SJSA1 (cell line): ENCODE results near the gene EVI5L. TPM values are rescaled to one million over a fixed set of nuclear protein-coding genes. Genes with fewer than 3 reads are reported as not detected.

Source experiments
- DNase-seq, 2 experiments: peaks; one replicate each; pipeline ENCODE4 v3.0.0-alpha.2; 2015 to 2020; ENCODE audit warnings: low spot score in 2 of 2, low read depth in 1 of 2
- H3K27ac ChIP-seq: fragments of 250-450 bp; sonication (Bioruptor Pico); 2 replicates; pipeline ENCODE4 v1.5.1; 2020; ENCODE audit warnings: mild to moderate bottlenecking, moderate library complexity
- H3K27me3 ChIP-seq: fragments of 250-450 bp; sonication (Bioruptor Pico); replicated peaks from 2 replicates; pipeline ENCODE4 v1.5.1; 2020; ENCODE audit warnings: mild to moderate bottlenecking, moderate library complexity
- H3K36me3 ChIP-seq: fragments of 250-450 bp; sonication (Bioruptor Pico); 2 replicates; pipeline ENCODE4 v1.5.1; 2020; ENCODE audit warnings: mild to moderate bottlenecking
- H3K4me1 ChIP-seq: fragments of 250-450 bp; sonication (Bioruptor Pico); replicated peaks from 2 replicates; pipeline ENCODE4 v1.6.1; 2021; ENCODE audit warnings: mild to moderate bottlenecking
- H3K4me3 ChIP-seq: fragments of 250-450 bp; sonication (Bioruptor Pico); 2 replicates; pipeline ENCODE4 v1.5.1; 2020; ENCODE audit warnings: mild to moderate bottlenecking
- H3K9me3 ChIP-seq: fragments of 250-450 bp; sonication (Bioruptor Pico); replicated peaks from 2 replicates; pipeline ENCODE4 v1.5.1; 2020; ENCODE audit warnings: mild to moderate bottlenecking
- total RNA-seq: library from RNA; depleted of rRNA; stranded (reverse); fragments of >200 nt; shearing (Covaris generic); gene quantifications from 2 replicates; pipeline ENCODE4 v1.2.3, GENCODE V29; 2014

The EVI5L gene
- total RNA-seq, 1 experiment from 2014 or later = 16.3 TPM

DNA sequence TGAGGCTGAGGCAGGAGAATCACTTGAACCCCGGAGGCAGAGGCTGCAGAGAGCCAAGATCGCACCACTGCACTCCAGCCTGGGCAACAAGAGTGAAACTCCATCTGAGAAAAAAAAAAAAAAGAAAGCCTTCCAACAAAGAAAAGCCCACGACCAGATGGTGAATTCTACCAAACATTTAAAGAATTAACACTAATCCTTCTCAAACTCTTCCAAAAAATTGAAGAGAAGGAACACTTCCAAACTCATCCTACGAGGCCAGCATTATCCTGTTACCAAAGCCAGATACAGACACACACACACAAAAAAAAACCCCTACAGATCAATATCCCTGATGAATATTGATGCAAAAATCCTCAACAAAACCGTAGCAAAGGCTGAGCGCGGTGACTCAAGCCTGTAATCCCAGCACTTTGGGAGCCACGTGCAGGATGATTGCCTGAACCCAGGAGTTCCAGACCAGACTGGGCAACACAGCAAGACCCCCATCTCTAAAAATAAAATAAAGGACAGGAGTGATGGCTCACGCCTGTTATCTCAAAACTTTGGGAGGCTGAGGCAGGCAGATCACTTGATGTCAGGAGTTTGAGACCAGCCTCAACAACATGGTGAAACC lies 6.2 kb upstream of the EVI5L start:
- Histone ChIP-seq H3K36me3 (no peaks in the 10 kb centered on the region), H3K9me3 (0 out of 2 replicates have a peak, but pooled peaks cover under 1% of the 10 kb centered on the region), H3K27me3 (peaks cover 22% of the 10 kb centered on the region), H3K4me3 (no peak overlapping the region), H3K27ac (no peak overlapping the region), H3K4me1 (no peaks in the 10 kb centered on the region)
- DNase-seq = no peak

DNA sequence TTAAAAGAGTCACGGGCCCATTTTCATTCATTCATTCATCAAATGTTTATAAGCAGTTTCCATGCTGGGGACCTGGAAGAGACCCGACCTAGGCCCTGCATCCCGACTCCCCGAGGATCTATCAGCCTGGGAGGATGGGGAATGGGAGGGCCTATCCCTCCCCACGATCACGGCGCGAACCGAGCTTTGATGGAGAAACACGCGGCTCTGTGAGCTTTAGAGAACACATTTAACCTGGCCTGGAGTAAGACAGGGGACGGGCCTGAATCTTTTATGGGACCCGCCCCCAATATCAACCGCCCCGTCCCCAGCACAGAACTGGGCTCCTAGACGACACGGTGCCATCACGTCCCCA lies 875 bp upstream of the EVI5L start:
- no peak for DNase-seq
- H3K27ac ChIP-seq = no peak overlapping the region
- no peaks in the 10 kb centered on the region for H3K36me3 ChIP-seq
- no peaks in the 10 kb centered on the region for H3K9me3 ChIP-seq
- H3K4me3 ChIP-seq = peak overlapping the region; percentile 63
- peaks cover 5% of the 10 kb centered on the region for H3K4me1 ChIP-seq
- H3K27me3 ChIP-seq = peaks cover 17% of the 10 kb centered on the region

DNA sequence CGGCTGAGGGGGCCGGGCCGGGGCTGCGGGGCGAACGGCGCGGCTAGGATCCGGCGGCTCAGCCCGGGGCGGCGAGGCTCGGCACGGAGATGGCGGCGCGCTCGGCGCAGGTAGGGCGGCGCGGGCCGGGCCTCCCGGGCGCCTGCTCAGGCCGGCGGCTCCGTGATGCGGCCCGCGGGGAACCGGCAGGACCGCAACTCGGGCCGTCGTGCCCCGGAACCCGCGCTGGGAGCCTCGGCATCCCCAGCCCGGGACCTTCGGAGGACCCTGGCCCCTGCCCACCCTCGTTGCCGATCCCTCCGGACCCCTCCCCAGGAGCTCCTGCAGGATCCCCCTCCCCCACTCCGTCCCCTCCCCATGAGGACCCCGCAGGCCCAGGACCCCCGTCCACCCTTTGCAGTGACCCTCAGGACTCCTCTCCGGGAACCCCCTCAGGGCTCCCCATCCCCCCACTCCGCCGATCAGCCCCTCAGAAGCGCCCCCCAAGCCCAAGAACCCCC lies 304 bp downstream of the EVI5L start:
- Histone ChIP-seq H3K36me3 (no peaks in the 10 kb centered on the region), H3K4me1 (peaks cover 5% of the 10 kb centered on the region), H3K9me3 (no peaks in the 10 kb centered on the region), H3K27me3 (peaks cover 14% of the 10 kb centered on the region), H3K4me3 (peak overlapping the region; percentile 63), H3K27ac (no peak overlapping the region)
- DNase-seq = no peak

DNA sequence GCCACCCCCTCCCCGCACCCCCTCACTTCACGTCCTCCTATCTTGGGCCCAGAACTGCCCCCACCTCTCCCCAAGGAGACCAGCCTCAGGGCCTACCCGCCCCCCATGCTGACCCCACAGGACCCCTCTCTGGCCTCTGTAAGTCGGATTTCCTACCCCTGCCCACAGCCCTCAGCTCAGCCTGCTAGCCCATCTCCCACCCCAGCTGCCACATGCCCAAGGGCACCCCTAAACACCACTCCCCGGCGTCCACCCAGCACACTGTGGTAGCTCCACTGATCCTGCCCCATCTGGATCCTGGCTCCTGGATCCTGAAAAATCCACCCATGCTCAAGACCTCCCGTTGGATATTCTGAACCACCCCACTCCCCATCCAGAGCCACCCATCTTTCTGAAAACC lies 805 bp downstream of the EVI5L start:
- H3K4me1 ChIP-seq = peaks cover 5% of the 10 kb centered on the region
- peaks cover 14% of the 10 kb centered on the region for H3K27me3 ChIP-seq
- no peak for DNase-seq
- H3K36me3 ChIP-seq = no peaks in the 10 kb centered on the region
- H3K27ac ChIP-seq = no peak overlapping the region
- H3K9me3 ChIP-seq = no peaks in the 10 kb centered on the region
- peak overlapping the region; percentile 63; the same call in 1 of the 2 replicates for H3K4me3 ChIP-seq

DNA sequence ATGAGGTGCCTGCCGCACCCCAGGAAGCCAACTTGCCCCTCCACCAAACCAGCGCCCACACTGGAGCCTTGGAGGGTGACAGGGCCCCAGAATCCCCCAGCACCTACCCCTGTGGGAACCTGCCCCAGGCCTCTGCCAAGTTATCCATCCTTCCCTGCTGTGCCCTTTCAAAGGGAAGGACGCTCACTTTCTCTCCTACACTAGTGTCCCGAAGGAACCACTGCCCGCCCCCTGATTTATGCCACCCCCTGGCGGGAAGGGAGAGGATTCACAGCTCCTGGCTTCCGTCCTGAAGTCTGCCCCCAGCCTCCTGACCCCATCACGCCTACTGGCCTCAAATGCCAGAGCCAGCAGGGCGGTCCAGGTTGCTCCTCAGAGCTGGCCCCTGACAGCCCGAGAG lies 1.4 kb downstream of the EVI5L start:
- no peak overlapping the region for H3K4me3 ChIP-seq
- no peak for DNase-seq

DNA sequence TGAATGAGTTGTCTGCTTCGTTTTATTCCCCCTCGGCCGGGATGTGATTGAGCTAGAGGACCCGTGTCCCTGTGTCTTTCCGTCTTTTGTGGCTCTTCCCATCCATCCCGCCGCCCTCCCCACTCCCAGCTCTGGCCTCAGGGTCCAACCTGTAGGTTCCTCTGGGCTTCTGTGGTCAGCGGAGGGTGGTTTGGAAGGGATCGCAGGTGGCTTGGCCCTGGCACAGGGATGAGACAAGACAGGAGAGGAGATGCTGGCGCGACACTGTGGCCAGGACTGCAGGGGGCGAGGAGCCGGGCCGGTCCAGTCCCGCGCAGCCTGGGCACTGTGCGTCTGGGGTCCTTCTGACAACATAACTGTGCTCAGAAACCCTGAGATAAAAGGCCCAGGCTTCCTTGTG lies 2.0 kb downstream of the EVI5L start:
- no peak overlapping the region for H3K4me3 ChIP-seq
- H3K27me3 ChIP-seq = peaks cover 14% of the 10 kb centered on the region
- H3K36me3 ChIP-seq = no peaks in the 10 kb centered on the region
- H3K9me3 ChIP-seq = no peaks in the 10 kb centered on the region
- DNase-seq = no peak
- peaks cover 5% of the 10 kb centered on the region for H3K4me1 ChIP-seq
- H3K27ac ChIP-seq = no peak overlapping the region

More for the DNA sequence above, 1.4 kb downstream of the EVI5L start:
- Histone ChIP-seq H3K27me3 (peaks cover 14% of the 10 kb centered on the region), H3K36me3 (no peaks in the 10 kb centered on the region), H3K9me3 (no peaks in the 10 kb centered on the region), H3K4me1 (peaks cover 5% of the 10 kb centered on the region), H3K27ac (no peak overlapping the region)

DNA sequence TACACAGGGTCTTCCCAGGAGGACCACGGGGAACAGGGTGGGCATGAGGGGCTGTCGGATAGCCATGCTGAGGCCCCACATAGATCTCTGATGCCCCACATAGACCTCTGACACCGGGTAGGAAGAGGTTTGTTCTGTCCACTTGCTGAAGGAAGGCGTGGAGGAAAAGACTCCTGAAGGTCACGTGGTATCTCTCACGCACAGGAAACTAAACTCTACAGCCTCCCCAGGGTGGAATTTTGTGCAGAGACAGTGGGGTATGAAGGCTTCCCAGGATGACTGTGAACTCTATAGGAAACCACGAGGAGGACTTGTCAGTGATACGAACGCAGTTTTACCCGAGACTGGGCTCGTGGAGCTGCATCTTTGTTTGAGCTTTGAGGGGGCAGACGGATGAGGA lies 2.8 kb downstream of the EVI5L start:
- DNase-seq = no peak
- Histone ChIP-seq H3K4me3 (no peak overlapping the region), H3K27me3 (peaks cover 6% of the 10 kb centered on the region), H3K36me3 (no peaks in the 10 kb centered on the region), H3K27ac (no peak overlapping the region), H3K4me1 (peaks cover 8% of the 10 kb centered on the region), H3K9me3 (no peaks in the 10 kb centered on the region)

DNA sequence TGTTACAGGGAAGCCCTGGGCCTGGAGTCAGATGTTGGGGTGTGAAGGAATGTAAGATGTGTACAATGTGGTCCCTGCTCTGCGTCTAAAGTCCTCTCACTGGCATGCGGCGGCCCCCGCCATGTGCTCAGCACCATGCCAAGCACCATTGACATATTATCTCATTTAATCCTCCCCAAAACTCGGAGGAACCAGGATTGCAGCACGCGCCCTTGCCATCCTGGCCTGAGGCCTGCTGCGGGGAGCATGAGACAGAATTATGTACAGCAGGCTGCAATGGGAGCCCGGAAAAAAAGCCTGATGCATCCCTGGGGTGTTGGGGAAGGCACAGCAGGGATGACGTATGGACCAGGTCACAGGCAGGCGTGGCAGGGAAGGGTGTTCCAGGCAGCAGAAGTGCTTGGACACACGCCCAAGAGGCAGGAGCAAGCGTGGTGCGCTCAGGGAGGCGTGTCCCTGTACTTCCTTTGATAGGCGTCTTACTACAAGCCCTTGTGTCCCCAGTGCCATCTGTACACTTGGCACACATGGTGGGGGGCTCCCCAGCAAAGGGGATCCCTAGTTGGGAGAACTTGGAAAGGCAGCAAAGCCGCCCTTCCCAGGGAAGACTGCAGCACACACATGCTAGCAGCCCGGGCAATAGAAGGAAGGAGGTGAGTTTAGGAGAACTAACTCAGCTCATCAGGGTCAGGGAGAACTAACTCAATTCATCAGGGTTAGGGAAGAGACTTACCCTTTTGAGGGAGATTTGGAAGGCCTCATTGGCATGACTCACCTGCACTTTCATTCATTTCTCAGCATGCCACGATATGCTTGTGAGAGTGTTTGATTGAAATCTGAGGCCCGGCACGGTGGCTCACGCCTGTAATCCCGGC lies 3.4 kb downstream of the EVI5L start:
- Histone ChIP-seq H3K4me1 (peaks cover 15% of the 10 kb centered on the region), H3K27ac (no peak overlapping the region), H3K9me3 (no peaks in the 10 kb centered on the region), H3K36me3 (no peaks in the 10 kb centered on the region), H3K27me3 (peaks cover 2% of the 10 kb centered on the region; the same call in 1 of the 2 replicates), H3K4me3 (no peak overlapping the region)
- no peak for DNase-seq

DNA sequence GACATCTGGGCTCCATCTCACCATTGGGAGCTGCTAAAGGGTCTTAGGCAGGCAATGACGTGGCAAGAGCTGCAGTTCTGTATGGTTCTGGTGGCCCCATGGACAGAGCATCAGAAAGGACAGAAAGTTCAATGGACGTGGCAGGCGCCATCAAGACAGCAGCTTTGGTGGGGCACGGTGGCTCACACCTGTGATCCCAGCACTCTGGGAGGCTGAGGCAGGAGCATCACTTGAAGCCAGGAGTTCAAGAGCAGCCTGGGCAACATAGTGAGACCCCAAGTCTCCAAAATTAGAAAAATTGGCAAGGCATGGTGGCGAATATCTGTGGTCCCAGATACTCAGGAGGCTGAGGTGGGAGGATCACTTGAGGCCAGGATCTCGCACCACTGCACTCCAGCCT lies 9.5 kb downstream of the EVI5L start:
- Histone ChIP-seq H3K9me3 (0 out of 2 replicates have a peak, but pooled peaks cover 3% of the 10 kb centered on the region), H3K4me1 (peaks cover 11% of the 10 kb centered on the region), H3K4me3 (no peak overlapping the region), H3K27ac (no peak overlapping the region), H3K27me3 (no peaks in the 10 kb centered on the region), H3K36me3 (no peaks in the 10 kb centered on the region)
- DNase-seq = no peak

DNA sequence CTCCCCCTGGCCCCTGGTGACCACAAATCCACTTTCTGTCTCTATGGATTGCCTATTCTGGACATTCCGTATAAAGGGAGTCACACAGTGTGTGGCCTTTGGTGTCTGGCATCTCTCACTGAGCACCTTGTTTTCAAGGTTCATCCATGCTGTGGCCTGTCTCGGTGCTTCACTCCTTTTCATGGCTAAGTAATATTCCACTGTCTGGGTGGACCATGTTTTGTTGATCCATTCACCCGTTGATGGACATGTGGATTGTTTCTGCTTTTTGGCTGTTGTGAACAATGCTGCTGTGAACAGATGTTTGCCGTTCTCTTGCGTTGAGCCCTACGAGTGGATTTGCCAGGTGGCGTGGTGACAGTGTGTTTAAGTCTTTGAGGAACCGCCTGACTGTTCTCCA lies 10.6 kb downstream of the EVI5L start:
- DNase-seq = no peak
- Histone ChIP-seq H3K9me3 (0 out of 2 replicates have a peak, but pooled peaks cover 3% of the 10 kb centered on the region), H3K27me3 (no peaks in the 10 kb centered on the region), H3K4me3 (no peak overlapping the region), H3K4me1 (peaks cover 11% of the 10 kb centered on the region), H3K27ac (no peak overlapping the region), H3K36me3 (no peaks in the 10 kb centered on the region)

DNA sequence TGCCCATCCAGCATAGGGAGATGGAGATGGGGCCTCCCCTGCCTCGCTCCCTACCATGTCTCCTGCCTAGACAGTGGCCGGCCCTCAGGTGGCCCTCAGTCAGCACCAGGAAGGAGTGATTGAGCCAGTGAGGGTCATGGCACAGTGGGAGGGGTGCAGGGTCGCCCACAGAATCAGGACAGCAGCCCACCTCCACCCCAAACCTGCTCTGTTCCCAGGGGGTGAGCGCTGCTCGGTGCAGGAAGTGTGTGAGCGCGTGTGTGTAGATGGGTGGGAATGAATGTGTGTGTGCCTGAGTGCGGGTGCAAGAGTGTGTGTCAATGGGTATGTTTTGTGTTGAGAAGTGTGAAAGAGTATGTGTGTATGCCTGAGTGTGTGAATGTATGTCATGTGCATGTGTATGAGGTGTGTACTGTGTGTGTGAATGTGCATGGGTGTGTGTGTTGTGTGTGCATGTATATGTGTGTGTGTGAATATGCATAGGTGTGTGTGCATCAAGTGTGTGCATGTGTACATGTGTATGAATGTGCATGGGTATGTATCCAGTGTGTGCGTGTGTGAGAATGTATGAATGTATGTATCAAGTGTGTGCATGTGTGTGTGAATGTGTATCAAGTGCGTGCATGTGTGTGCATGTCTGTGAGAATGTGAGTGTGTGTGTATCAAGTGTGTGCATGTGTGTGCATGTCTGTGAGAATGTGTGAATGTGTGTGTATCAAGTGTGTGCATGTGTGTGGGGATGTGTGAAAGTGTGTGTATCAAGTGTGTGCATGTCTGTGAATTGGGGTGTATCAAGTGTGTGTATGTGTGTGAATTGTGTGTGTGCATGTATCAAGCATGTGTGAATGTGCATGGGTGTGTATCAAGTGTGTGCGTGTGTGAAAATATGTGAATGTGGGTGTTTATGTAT lies 12.0 kb downstream of the EVI5L start:
- no peak for DNase-seq
- H3K36me3 ChIP-seq = no peaks in the 10 kb centered on the region
- H3K9me3 ChIP-seq = 0 out of 2 replicates have a peak, but pooled peaks cover 3% of the 10 kb centered on the region
- peaks cover 11% of the 10 kb centered on the region for H3K4me1 ChIP-seq
- H3K27ac ChIP-seq = no peak overlapping the region
- H3K4me3 ChIP-seq = no peak overlapping the region
- H3K27me3 ChIP-seq = no peaks in the 10 kb centered on the region

DNA sequence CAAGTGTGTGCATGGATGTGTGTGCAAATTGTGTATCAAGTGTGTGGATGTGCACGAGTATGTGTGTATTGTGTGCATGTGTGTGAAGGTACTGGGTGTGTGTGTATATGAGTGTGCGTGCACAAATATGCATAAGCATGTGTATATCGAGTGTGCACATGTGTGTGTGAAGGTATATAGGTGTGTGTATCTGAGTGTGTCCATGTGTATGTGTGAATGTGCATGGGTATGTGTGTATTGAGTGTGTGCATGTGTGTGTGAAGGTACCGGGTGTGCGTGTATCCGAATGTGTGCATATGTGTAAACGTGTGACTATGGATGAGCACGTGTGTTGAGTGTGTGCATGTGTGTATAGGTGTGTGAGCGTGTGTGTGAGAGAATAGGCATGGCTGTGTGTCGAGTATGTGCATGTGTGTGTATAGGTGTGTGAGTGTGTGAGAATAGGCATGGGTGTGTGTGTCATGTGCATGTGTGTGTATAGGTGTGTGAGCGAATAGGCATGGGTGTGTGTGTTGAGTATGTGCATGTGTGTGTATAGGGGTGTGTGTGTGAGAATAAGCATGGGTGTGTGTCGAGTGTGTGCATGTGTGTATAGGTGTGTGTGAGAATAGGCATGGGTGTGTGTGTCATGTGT lies 12.8 kb downstream of the EVI5L start:
- DNase-seq = no peak
- H3K9me3 ChIP-seq = 0 out of 2 replicates have a peak, but pooled peaks cover 3% of the 10 kb centered on the region
- no peaks in the 10 kb centered on the region for H3K27me3 ChIP-seq
- peaks cover 7% of the 10 kb centered on the region for H3K4me1 ChIP-seq
- no peak overlapping the region for H3K4me3 ChIP-seq
- H3K36me3 ChIP-seq = no peaks in the 10 kb centered on the region
- H3K27ac ChIP-seq = no peak overlapping the region

DNA sequence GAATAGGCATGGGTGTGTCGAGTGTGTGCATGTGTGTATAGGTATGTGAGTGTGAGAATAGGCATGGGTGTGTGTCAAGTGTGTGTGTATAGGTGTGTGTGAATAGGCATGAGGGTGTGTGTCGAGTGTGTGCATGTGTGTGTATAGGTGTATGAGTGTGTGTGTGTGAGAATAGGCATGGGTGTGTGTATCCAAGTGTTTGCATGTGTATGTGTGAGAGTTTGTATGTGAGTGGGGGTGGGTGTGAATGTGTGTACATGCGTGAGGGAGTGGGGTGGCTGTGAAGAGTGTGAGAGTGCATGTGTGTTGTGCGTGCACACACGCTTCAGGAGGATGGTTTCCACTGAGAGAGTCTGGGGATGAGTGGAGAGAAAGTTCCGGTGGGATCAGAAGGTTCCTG lies 13.5 kb downstream of the EVI5L start:
- H3K4me3 ChIP-seq = no peak overlapping the region
- no peaks in the 10 kb centered on the region for H3K27me3 ChIP-seq
- H3K27ac ChIP-seq = no peak overlapping the region
- no peak for DNase-seq
- H3K9me3 ChIP-seq = 0 out of 2 replicates have a peak, but pooled peaks cover 3% of the 10 kb centered on the region
- H3K36me3 ChIP-seq = no peaks in the 10 kb centered on the region
- H3K4me1 ChIP-seq = peaks cover under 1% of the 10 kb centered on the region; the same call in 1 of the 2 replicates
